Endothelial cell of umbilical vein (primary cell): ENCODE results near the gene HIVEP3. TPM values are rescaled to one million over a fixed set of nuclear protein-coding genes. Genes with fewer than 3 reads are reported as not detected.

Experiments used
- BruUV-seq: library from RNA; stranded (reverse); fragments of 400-500 nt; replicated peaks from 2 replicates; lab custom pipeline; 2021; lab: Mats Ljungman, UMichigan
- CTCF ChIA-PET: fragments of 300-600, 350-600 bp; sonication (Branson Sonifier 250); formaldehyde crosslinking; loops from one replicate; lab custom pipeline; 2021; ENCODE audit warnings: antibody characterized with exemption, inconsistent platforms; lab: Charles Lee
- POLR2A ChIA-PET: fragments of 300-600, 350-600 bp; sonication (Branson Sonifier 250); formaldehyde crosslinking; loops from one replicate; lab custom pipeline; 2021; ENCODE audit warnings: antibody characterized with exemption, inconsistent platforms; lab: Charles Lee
- DNase-seq: peaks from one replicate; pipeline ENCODE4 v3.0.0-alpha.2; 2011; ENCODE audit warnings: low read depth, low spot score
- FAIRE-seq: peaks from 2 replicates; lab custom pipeline; 2011; peaks lifted over from hg19 to GRCh38; lab: Jason Lieb, UNC
- H2AFZ ChIP-seq: 2 replicates; pipeline ENCODE4 v1.6.0; 2012; ENCODE audit warnings: low read depth, low read length, control low read depth, inconsistent platforms
- H3K27ac ChIP-seq: 2 replicates; pipeline ENCODE4 v1.5.1; 2011; ENCODE audit warnings: low read depth, mild to moderate bottlenecking, control low read depth, low read length, moderate library complexity; ENCODE audit not compliant: insufficient read depth
- H3K27me3 ChIP-seq, 2 experiments: 2 replicates each; pipeline versions ENCODE4 v1.6.0 to v1.6.1; 2011; ENCODE audit warnings: low read length in 2 of 2, mixed read lengths in 1 of 2; ENCODE audit not compliant: control insufficient read depth in 2 of 2, insufficient read depth in 2 of 2
- H3K36me3 ChIP-seq, 2 experiments: 2 replicates in 1 of 2; 3 replicates in 1 of 2; pipeline ENCODE4 v1.5.1; 2011; ENCODE audit warnings: low read length in 2 of 2, mild to moderate bottlenecking in 1 of 2, moderate library complexity in 1 of 2; ENCODE audit not compliant: control insufficient read depth in 2 of 2, insufficient read depth in 2 of 2; ENCODE audit errors: extremely low read depth in 1 of 2
- H3K4me1 ChIP-seq: 3 replicates; pipeline ENCODE4 v1.5.1; 2011; ENCODE audit warnings: mild to moderate bottlenecking, low read length; ENCODE audit not compliant: control insufficient read depth, insufficient read depth; ENCODE audit errors: extremely low read depth
- H3K4me2 ChIP-seq: 2 replicates; pipeline ENCODE4 v1.6.1; 2011; ENCODE audit warnings: low read length, control low read depth, mixed read lengths; ENCODE audit not compliant: insufficient read depth
- H3K4me3 ChIP-seq, 3 experiments: fragments of 200-600 bp in 1 of 3; sonication (generic), shearing (Covaris generic) in 1 of 3; replicated peaks in 1 of 3; 2 replicates each; pipeline ENCODE4 v1.5.1; 2011 to 2016; ENCODE audit warnings: control low read depth in 3 of 3, low read length in 3 of 3, mild to moderate bottlenecking in 2 of 3, inconsistent platforms in 1 of 3, low read depth in 1 of 3, moderate library complexity in 1 of 3; ENCODE audit not compliant: insufficient read depth in 1 of 3
- H3K79me2 ChIP-seq: 2 replicates; pipeline ENCODE4 v1.6.0; 2012; ENCODE audit warnings: low read length, inconsistent platforms; ENCODE audit not compliant: control insufficient read depth, insufficient read depth
- H3K9ac ChIP-seq: replicated peaks from 2 replicates; pipeline ENCODE3; 2011; ENCODE audit warnings: low read length, control low read depth; ENCODE audit not compliant: insufficient read depth; ENCODE audit errors: extremely low read depth
- H3K9me1 ChIP-seq: replicated peaks from 3 replicates; pipeline ENCODE4 v1.6.0; 2011; ENCODE audit warnings: mild to moderate bottlenecking, low read length; ENCODE audit not compliant: control insufficient read depth, insufficient read depth; ENCODE audit errors: extremely low read depth
- H3K9me3 ChIP-seq: replicated peaks from 2 replicates; pipeline ENCODE4 v1.5.1; 2012; ENCODE audit warnings: low read length, inconsistent platforms; ENCODE audit not compliant: control insufficient read depth, insufficient read depth
- H4K20me1 ChIP-seq: replicated peaks from 2 replicates; pipeline ENCODE3; 2011; ENCODE audit warnings: mild to moderate bottlenecking, low read length; ENCODE audit not compliant: control insufficient read depth, insufficient read depth; ENCODE audit errors: extremely low read depth
- EZH2 ChIP-seq: IDR thresholded peaks from 2 replicates; pipeline ENCODE4 v1.6.1; 2012; ENCODE audit warnings: borderline replicate concordance, low read depth, mild to moderate bottlenecking, moderate library complexity, low read length, inconsistent platforms; ENCODE audit not compliant: severe bottlenecking
- FOS ChIP-seq: IDR thresholded peaks from 2 replicates; pipeline ENCODE4 v1.6.1; 2011; ENCODE audit warnings: mild to moderate bottlenecking, low read length, moderate library complexity, borderline replicate concordance; ENCODE audit not compliant: insufficient read depth
- GATA2 ChIP-seq: IDR thresholded peaks from 2 replicates; pipeline ENCODE4 v1.7.0; 2011; ENCODE audit warnings: low read depth, mild to moderate bottlenecking, moderate library complexity, mixed read lengths, low read length; ENCODE audit not compliant: insufficient read length, insufficient read depth
- JUN ChIP-seq: IDR thresholded peaks from 2 replicates; pipeline ENCODE4 v1.6.1; 2011; ENCODE audit warnings: borderline replicate concordance, low read depth; ENCODE audit not compliant: insufficient read length, insufficient read depth
- MYC ChIP-seq: IDR thresholded peaks from one replicate; pipeline ENCODE4 v1.6.1; 2011; ENCODE audit warnings: mild to moderate bottlenecking, low read depth, low read length
- dilution Hi-C: fragments of 300-500 bp; cut with MboI; formaldehyde crosslinking; loops from one replicate; pipeline ENCODE4 v1.15.0; 2019; ENCODE audit warnings: low sequenced_read_pairs; ENCODE audit not compliant: extremely low pct_ligation_motif_present
- intact Hi-C: fragments of 100-400 bp; cut with micrococcal nuclease; formaldehyde crosslinking; loops from one replicate; pipeline ENCODE4 v1.10.0; 2022
- polyA plus RNA-seq, 4 experiments: library from polyadenylated mRNA; depleted of rRNA in 3 of 4; stranded (reverse) in 3 of 4; unstranded in 1 of 4; fragments of >200 nt; gene quantifications; 2 replicates each; pipeline versions ENCODE4 v1.2.1 to v1.2.3, GENCODE V29; 2011 to 2012; ENCODE audit warnings: missing spikeins in 1 of 4
- total RNA-seq: library from RNA; stranded (reverse); gene quantifications from 2 replicates; pipeline ENCODE4 v1.2.3, GENCODE V29; 2021

HIVEP3 gene
- total and polyA plus RNA-seq, 2 donors (not counting 3 experiments of a cell fraction or from before 2014, with no cell fraction given) = 3.4 to 4.0 TPM

DNA sequence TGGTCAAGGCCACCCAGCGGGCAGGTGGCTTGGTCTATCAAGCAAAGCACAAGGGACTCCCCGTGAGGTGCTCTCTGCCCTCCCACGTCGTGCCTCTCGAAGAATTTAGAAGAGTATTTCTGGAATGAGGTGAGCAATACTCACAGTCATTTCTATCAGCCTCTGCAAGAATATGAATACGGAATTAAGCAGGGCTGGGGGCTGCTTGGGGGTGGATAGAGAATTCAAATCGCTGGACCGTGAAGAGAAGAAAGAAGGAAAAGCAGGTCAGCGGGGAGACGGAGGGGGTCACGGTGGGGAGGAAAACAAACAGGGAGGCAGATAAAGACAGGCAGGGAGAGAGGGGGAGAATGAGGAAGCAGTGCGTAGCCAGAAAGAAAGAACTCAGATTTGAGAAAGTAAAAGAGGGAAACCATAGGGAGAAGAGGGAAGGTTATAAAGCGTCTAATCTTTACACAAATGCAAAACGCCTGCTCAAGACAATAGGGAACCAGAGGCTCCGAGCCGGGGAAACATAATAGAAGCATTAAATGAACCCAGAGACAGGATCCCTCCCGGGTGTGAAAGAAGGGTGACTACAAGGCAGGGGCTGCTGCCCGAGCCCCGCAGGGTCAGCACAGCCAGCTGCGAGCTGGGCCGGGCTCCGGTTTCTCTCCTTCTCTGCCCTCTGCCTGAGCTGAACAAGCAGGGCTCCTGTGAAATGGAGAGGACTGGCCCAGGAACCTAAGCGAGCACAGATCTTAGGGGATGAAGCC lies 432.2 kb downstream of the HIVEP3 start:
- no peak for DNase-seq
- Histone ChIP-seq H3K4me2 (no peak overlapping the region), H3K9ac (no peak overlapping the region), H3K4me1 (peaks cover 17% of the 10 kb centered on the region), H2AFZ (no peak overlapping the region), H3K4me3 (no peak overlapping the region), H4K20me1 (no peaks in the 10 kb centered on the region), H3K27ac (no peak overlapping the region), H3K9me1 (no peaks in the 10 kb centered on the region), H3K79me2 (no peaks in the 10 kb centered on the region), H3K9me3 (no peaks in the 10 kb centered on the region), H3K36me3 (no peaks in the 10 kb centered on the region), H3K27me3 (peaks cover 0 to 4% of the 10 kb centered on the region in 2 experiments)
- ChIA-PET CTCF (interaction anchor here (0.8 kb wide), 1 partner anchor 10 kb away, joined by 3 read pairs; no protein-coding TSS in a partner anchor), POLR2A (no interaction called here)
- dilution Hi-C loops = no loop called here
- no TSS peak for BruUV-seq
- no peak for FAIRE-seq
- intact Hi-C loops = no loop called here
- no peak for TF ChIP-seq FOS
- peak; percentile 35 for TF ChIP-seq EZH2

DNA sequence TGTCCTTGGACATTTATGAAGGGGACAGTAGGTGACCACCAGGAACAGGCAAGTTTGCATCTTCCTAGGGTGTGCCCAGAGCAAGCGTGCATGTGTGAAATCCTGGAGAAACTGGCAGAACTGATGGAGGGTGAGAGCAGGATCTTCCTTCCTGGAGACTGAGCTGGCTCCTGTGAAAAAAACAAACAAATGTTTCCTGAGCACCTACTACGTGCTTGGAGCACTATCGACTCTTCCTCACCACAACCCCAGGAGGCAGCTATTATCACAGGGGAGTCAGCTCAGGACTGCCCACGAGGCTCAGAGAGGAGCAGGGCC lies 432.7 kb downstream of the HIVEP3 start:
- DNase-seq (no peak), FAIRE-seq (no peak)
- dilution Hi-C loops (no loop called here), intact Hi-C loops (no loop called here)
- H3K4me2 ChIP-seq = no peak overlapping the region
- H3K36me3 ChIP-seq = no peaks in the 10 kb centered on the region
- no peak overlapping the region for H3K9ac ChIP-seq
- ChIA-PET POLR2A (no interaction called here), CTCF (interaction anchor here (0.6 to 0.9 kb wide), 3 partner anchors 9 to 54 kb away, joined by 3 read pairs; no protein-coding TSS in a partner anchor)
- H4K20me1 ChIP-seq = no peaks in the 10 kb centered on the region
- no TSS peak for BruUV-seq
- no peak overlapping the region for H3K4me3 ChIP-seq
- no peak overlapping the region for H3K27ac ChIP-seq
- no peaks in the 10 kb centered on the region for H3K79me2 ChIP-seq
- H3K9me3 ChIP-seq = no peaks in the 10 kb centered on the region
- H3K4me1 ChIP-seq = peaks cover 17% of the 10 kb centered on the region
- H2AFZ ChIP-seq = no peak overlapping the region
- H3K27me3 ChIP-seq = peaks cover 0 to 4% of the 10 kb centered on the region in 2 experiments
- TF ChIP-seq MYC (no peak), EZH2 (peak; percentile 21), GATA2 (no peak), JUN (no peak)
- no peaks in the 10 kb centered on the region for H3K9me1 ChIP-seq
